HepG2 (cell line): ENCODE results near the gene ANGPTL5. TPM values are rescaled to one million over a fixed set of nuclear protein-coding genes. Genes with fewer than 3 reads are reported as not detected.

Experiments
- ADNP ChIP-seq: sonication (generic); formaldehyde crosslinking; IDR thresholded peaks from 2 replicates; pipeline ENCODE4 v1.4.0; 2020; ENCODE audit warnings: missing genetic modification reagents
- ARHGAP35 ChIP-seq: sonication (generic); formaldehyde crosslinking; IDR thresholded peaks from 2 replicates; pipeline ENCODE4 v1.9.0; 2022; ENCODE audit warnings: mild to moderate bottlenecking, inconsistent platforms, moderate library complexity, missing genetic modification reagents, borderline replicate concordance
- FIP1L1 ChIP-seq: fragments of 200-400 bp; formaldehyde crosslinking; IDR thresholded peaks from 2 replicates; pipeline ENCODE4 v1.6.1; 2018; ENCODE audit warnings: low read depth, mild to moderate bottlenecking, low read length, moderate library complexity, borderline replicate concordance; ENCODE audit not compliant: insufficient read depth
- GABPA ChIP-seq, 2 experiments: IDR thresholded peaks; 2 replicates each; pipeline ENCODE4 v1.6.1; 2011 to 2016; ENCODE audit warnings: low read depth in 2 of 2, low read length in 1 of 2, missing biosample characterization in 1 of 2, missing genetic modification characterization in 1 of 2
- HIC2 ChIP-seq: sonication (generic); formaldehyde crosslinking; IDR thresholded peaks from 2 replicates; pipeline ENCODE4 v1.9.0; 2022; ENCODE audit warnings: low read depth, missing genetic modification reagents
- HNF4G ChIP-seq, 2 experiments: sonication (generic) in 1 of 2; formaldehyde crosslinking in 1 of 2; IDR thresholded peaks; 2 replicates each; pipeline versions ENCODE4 v1.4.0 to v1.6.1; 2011 to 2020; ENCODE audit warnings: borderline replicate concordance in 2 of 2, low read depth in 2 of 2, mild to moderate bottlenecking in 2 of 2, low read length in 1 of 2, missing genetic modification reagents in 1 of 2, moderate library complexity in 1 of 2
- HNRNPL ChIP-seq: fragments of 200-400 bp; formaldehyde crosslinking; IDR thresholded peaks from 2 replicates; pipeline ENCODE4 v1.6.1; 2017; ENCODE audit warnings: mild to moderate bottlenecking, low read depth, low read length
- KMT2B ChIP-seq: IDR thresholded peaks from 2 replicates; pipeline ENCODE4 v1.6.1; 2016; ENCODE audit warnings: missing genetic modification reagents, missing compliant biosample characterization
- PHF5A ChIP-seq: IDR thresholded peaks from one replicate; pipeline ENCODE4 v1.6.1; 2018; ENCODE audit warnings: low read depth, missing genetic modification reagents; ENCODE audit not compliant: unreplicated experiment
- SIN3A ChIP-seq: IDR thresholded peaks from 2 replicates; pipeline ENCODE4 v1.6.1; 2011; ENCODE audit warnings: low read depth, mild to moderate bottlenecking, control low read depth, low read length, borderline replicate concordance
- SOX6 ChIP-seq, 2 experiments: fragments of 450-650 bp in 1 of 2; sonication (generic) in 1 of 2; formaldehyde crosslinking in 1 of 2; IDR thresholded peaks; 2 replicates each; pipeline versions ENCODE4 v1.4.0 to v1.6.1; 2017 to 2020; ENCODE audit warnings: antibody characterized with exemption in 1 of 2, mild to moderate bottlenecking in 1 of 2, missing genetic modification reagents in 1 of 2
- TOPORS ChIP-seq: sonication (generic); formaldehyde crosslinking; IDR thresholded peaks from 2 replicates; pipeline ENCODE4 v1.8.0; 2023; ENCODE audit warnings: mild to moderate bottlenecking, missing genetic modification reagents
- ZBTB38 ChIP-seq: sonication (generic); formaldehyde crosslinking; IDR thresholded peaks from 2 replicates; pipeline ENCODE4 v1.5.1; 2020; ENCODE audit warnings: mild to moderate bottlenecking, missing genetic modification reagents
- ZFYVE20 ChIP-seq: sonication (generic); formaldehyde crosslinking; IDR thresholded peaks from 2 replicates; pipeline ENCODE4 v1.8.0; 2023; ENCODE audit warnings: low read depth, mild to moderate bottlenecking, moderate library complexity, missing genetic modification reagents, borderline replicate concordance
- ZNF224 ChIP-seq: sonication (generic); formaldehyde crosslinking; IDR thresholded peaks from 2 replicates; pipeline ENCODE4 v1.5.0; 2020; ENCODE audit warnings: mild to moderate bottlenecking, missing genetic modification reagents
- ZNF563 ChIP-seq: sonication (generic); formaldehyde crosslinking; IDR thresholded peaks from 2 replicates; pipeline ENCODE4 v1.8.0; 2022; ENCODE audit warnings: mild to moderate bottlenecking, moderate library complexity, missing genetic modification reagents
- ZNF691 ChIP-seq: sonication (generic); formaldehyde crosslinking; IDR thresholded peaks from 2 replicates; pipeline ENCODE4 v1.4.0; 2020; ENCODE audit warnings: missing genetic modification reagents, low read depth, mild to moderate bottlenecking, borderline replicate concordance
- ZNF709 ChIP-seq: sonication (generic); formaldehyde crosslinking; IDR thresholded peaks from 2 replicates; pipeline ENCODE4 v1.5.0; 2020; ENCODE audit warnings: mild to moderate bottlenecking, missing genetic modification reagents
- polyA plus RNA-seq, 8 experiments: library from polyadenylated mRNA; depleted of rRNA in 3 of 8; stranded (reverse) in 7 of 8; unstranded in 1 of 8; fragments of >200 nt; fragmentation: Illumina TruSeq in 4 of 8; extraction: Trizol in 4 of 8; gene quantifications; 2 replicates each; pipeline versions ENCODE4 v1.2.1 to v1.2.3, GENCODE V29; 2011 to 2016; ENCODE audit warnings: low read depth in 4 of 8, missing spikeins in 1 of 8, mixed read lengths in 1 of 8; ENCODE audit not compliant: insufficient read depth in 1 of 8
- total RNA-seq, 5 experiments: library from RNA; depleted of rRNA; stranded (reverse); fragments of >200 nt; fragmentation: Illumina TruSeq; extraction: Trizol; gene quantifications; 2 replicates each; pipeline ENCODE4 v1.2.3, GENCODE V29; 2016; ENCODE audit warnings: low read depth in 1 of 5
- TF ChIP-seq, protein P1 (sequence below): IDR thresholded peaks from 2 replicates; pipeline ENCODE4 v1.6.1; 2016; ENCODE audit warnings: control low read depth
- TF ChIP-seq, protein P2 (sequence below): sonication (generic); formaldehyde crosslinking; IDR thresholded peaks from 2 replicates; pipeline ENCODE4 v1.4.0; 2020; ENCODE audit warnings: mild to moderate bottlenecking, missing genetic modification reagents
- TF ChIP-seq, protein P3 (sequence below): sonication (generic); formaldehyde crosslinking; IDR thresholded peaks from 2 replicates; pipeline ENCODE4 v1.5.0; 2020; ENCODE audit warnings: missing genetic modification reagents

The ANGPTL5 gene
- total and polyA plus RNA-seq, 2 of the 13 experiments (the other 11 are each of a cell fraction or from before 2014, with no cell fraction given) = not detected

- TF ChIP-seq, protein P1, sequence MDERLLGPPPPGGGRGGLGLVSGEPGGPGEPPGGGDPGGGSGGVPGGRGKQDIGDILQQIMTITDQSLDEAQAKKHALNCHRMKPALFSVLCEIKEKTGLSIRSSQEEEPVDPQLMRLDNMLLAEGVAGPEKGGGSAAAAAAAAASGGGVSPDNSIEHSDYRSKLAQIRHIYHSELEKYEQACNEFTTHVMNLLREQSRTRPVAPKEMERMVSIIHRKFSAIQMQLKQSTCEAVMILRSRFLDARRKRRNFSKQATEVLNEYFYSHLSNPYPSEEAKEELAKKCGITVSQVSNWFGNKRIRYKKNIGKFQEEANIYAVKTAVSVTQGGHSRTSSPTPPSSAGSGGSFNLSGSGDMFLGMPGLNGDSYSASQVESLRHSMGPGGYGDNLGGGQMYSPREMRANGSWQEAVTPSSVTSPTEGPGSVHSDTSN (CRISPR knock-in tag) = no peak
- TF ChIP-seq HNRNPL = peak; percentile 76; the same call in 1 of the 2 replicates
- TF ChIP-seq, protein P2, sequence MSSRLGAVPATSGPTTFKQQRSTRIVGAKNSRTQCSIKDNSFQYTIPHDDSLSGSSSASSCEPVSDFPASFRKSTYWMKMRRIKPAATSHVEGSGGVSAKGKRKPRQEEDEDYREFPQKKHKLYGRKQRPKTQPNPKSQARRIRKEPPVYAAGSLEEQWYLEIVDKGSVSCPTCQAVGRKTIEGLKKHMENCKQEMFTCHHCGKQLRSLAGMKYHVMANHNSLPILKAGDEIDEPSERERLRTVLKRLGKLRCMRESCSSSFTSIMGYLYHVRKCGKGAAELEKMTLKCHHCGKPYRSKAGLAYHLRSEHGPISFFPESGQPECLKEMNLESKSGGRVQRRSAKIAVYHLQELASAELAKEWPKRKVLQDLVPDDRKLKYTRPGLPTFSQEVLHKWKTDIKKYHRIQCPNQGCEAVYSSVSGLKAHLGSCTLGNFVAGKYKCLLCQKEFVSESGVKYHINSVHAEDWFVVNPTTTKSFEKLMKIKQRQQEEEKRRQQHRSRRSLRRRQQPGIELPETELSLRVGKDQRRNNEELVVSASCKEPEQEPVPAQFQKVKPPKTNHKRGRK = no peak
- TF ChIP-seq, protein P3, sequence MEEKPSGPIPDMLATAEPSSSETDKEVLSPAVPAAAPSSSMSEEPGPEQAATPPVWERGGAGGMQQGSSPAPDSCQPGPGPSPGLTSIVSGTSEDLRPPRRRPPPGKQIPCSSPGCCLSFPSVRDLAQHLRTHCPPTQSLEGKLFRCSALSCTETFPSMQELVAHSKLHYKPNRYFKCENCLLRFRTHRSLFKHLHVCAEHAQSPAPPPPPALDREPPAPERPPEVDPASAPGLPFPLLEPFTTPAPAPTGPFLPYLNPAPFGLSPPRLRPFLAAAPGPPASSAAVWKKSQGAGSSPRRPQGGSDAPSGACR (CRISPR knock-in tag) = 0 out of 2 replicates have a peak, but pooled peaks have one; percentile 73
- TF ChIP-seq SIN3A = peak; percentile 79; the same call in 1 of the 2 replicates
- no peak for TF ChIP-seq TOPORS (CRISPR knock-in tag)
- no peak for TF ChIP-seq HNF4G (IDR thresholded peaks at IDR 0.05; ENCODE audit: borderline replicate concordance, low read depth, low read length)
- TF ChIP-seq HNF4G (CRISPR knock-in tag; IDR thresholded peaks at IDR 0.05; ENCODE audit: borderline replicate concordance, low read depth) = 0 out of 2 replicates have a peak, but pooled peaks have one; percentile 24
- TF ChIP-seq ZNF224 (CRISPR knock-in tag) = peak; percentile 78; the same call in 1 of the 2 replicates
- peak; percentile 59 for TF ChIP-seq PHF5A (CRISPR knock-in tag)
- no peak for TF ChIP-seq FIP1L1
- no peak for TF ChIP-seq SOX6 (IDR thresholded peaks at IDR 0.05)
- TF ChIP-seq SOX6 (CRISPR knock-in tag; IDR thresholded peaks at IDR 0.05) = peak; percentile 76
- no peak for TF ChIP-seq ZFYVE20 (CRISPR knock-in tag)
- TF ChIP-seq ZNF563 (CRISPR knock-in tag) = peak; percentile 48; the same call in 1 of the 2 replicates
- TF ChIP-seq ARHGAP35 = peak; percentile 88; the same call in 1 of the 2 replicates
- TF ChIP-seq ZNF709 (CRISPR knock-in tag) = peak; percentile 62; the same call in 1 of the 2 replicates
- peak; percentile 31; the same call in 1 of the 2 replicates for TF ChIP-seq ADNP (CRISPR knock-in tag)
- peak; percentile 67; the same call in 1 of the 2 replicates for TF ChIP-seq HIC2
- peak; percentile 86; the same call in 1 of the 2 replicates for TF ChIP-seq KMT2B (CRISPR knock-in tag)
- TF ChIP-seq ZNF691 = peak; percentile 78; the same call in 1 of the 2 replicates
- TF ChIP-seq GABPA (IDR thresholded peaks at IDR 0.05; ENCODE audit: low read depth, low read length) = no peak
- TF ChIP-seq GABPA (CRISPR knock-in tag; IDR thresholded peaks at IDR 0.05; ENCODE audit: low read depth) = peak; percentile 65
- peak; percentile 89; the same call in 1 of the 2 replicates for TF ChIP-seq ZBTB38 (CRISPR knock-in tag)
Measured at GRCh38 chr11:101914738-101915426, 1.4 kb downstream of the ANGPTL5 start, which contains the start of gene CEP126 (continued).
